Bronchial epithelial cell (primary cell): ENCODE data around the gene DCDC2B. TPM values are rescaled to one million over a fixed set of nuclear protein-coding genes. Genes with fewer than 3 reads are reported as not detected.

Experiments used
- DNase-seq: peaks from one replicate; pipeline ENCODE4 v3.0.0-alpha.2; 2010; ENCODE audit warnings: low read depth
- FAIRE-seq: peaks from 2 replicates; lab custom pipeline; 2011; peaks lifted over from hg19 to GRCh38; lab: Jason Lieb, UNC
- H3K27me3 ChIP-seq: 2 replicates; pipeline ENCODE4 v1.5.1; 2011; ENCODE audit warnings: low read length; ENCODE audit not compliant: control insufficient read depth, insufficient read depth
- H3K36me3 ChIP-seq: 2 replicates; pipeline ENCODE4 v1.5.1; 2011; ENCODE audit warnings: low read length; ENCODE audit not compliant: control insufficient read depth, insufficient read depth
- H3K4me3 ChIP-seq: 2 replicates; pipeline ENCODE4 v1.5.1; 2011; ENCODE audit warnings: mild to moderate bottlenecking, low read depth, low read length, control low read depth
- total RNA-seq: library from RNA; depleted of rRNA; stranded (reverse); fragments of >200 nt; gene quantifications from 2 replicates; pipeline ENCODE4 v1.2.1, GENCODE V29; 2014
- TF ChIP-seq, protein P1 (sequence below): IDR thresholded peaks from 2 replicates; pipeline ENCODE4 v1.5.1; 2011; ENCODE audit warnings: mild to moderate bottlenecking, moderate library complexity, low read length, control low read depth, inconsistent platforms; ENCODE audit not compliant: insufficient read depth, severe bottlenecking

Gene DCDC2B
- total RNA-seq, 1 donor from 2014 or later: not detected

- peaks cover 52% of the 10 kb centered on the region for H3K36me3 ChIP-seq
- H3K4me3 ChIP-seq: no peak overlapping the region
- H3K27me3 ChIP-seq: no peaks in the 10 kb centered on the region
- FAIRE-seq (no peak), DNase-seq (no peak)
- TF ChIP-seq, protein P1, sequence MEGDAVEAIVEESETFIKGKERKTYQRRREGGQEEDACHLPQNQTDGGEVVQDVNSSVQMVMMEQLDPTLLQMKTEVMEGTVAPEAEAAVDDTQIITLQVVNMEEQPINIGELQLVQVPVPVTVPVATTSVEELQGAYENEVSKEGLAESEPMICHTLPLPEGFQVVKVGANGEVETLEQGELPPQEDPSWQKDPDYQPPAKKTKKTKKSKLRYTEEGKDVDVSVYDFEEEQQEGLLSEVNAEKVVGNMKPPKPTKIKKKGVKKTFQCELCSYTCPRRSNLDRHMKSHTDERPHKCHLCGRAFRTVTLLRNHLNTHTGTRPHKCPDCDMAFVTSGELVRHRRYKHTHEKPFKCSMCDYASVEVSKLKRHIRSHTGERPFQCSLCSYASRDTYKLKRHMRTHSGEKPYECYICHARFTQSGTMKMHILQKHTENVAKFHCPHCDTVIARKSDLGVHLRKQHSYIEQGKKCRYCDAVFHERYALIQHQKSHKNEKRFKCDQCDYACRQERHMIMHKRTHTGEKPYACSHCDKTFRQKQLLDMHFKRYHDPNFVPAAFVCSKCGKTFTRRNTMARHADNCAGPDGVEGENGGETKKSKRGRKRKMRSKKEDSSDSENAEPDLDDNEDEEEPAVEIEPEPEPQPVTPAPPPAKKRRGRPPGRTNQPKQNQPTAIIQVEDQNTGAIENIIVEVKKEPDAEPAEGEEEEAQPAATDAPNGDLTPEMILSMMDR: no peak
These were observed 16.5 kb upstream of the DCDC2B start for GRCh38 chr1:32192220-32192948.

DNA sequence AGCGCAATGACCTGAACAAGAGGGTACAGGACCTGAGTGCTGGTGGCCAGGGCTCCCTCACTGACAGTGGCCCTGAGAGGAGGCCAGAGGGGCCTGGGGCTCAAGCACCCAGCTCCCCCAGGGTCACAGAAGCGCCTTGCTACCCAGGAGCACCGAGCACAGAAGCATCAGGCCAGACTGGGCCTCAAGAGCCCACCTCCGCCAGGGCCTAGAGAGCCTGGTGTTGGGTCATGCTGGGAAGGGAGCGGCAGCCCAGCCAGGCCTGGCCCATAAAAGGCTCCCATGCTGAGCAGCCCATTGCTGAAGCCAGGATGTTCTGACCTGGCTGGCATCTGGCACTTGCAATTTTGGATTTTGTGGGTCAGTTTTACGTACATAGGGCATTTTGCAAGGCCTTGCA is 13.9 kb upstream of the DCDC2B start:
- no peak for FAIRE-seq
- peaks cover 37% of the 10 kb centered on the region for H3K36me3 ChIP-seq
- H3K4me3 ChIP-seq: no peak overlapping the region
- DNase-seq: no peak
- TF ChIP-seq, protein P1: no peak
- no peaks in the 10 kb centered on the region for H3K27me3 ChIP-seq

GRCh38 chr1:32195531-32195930 is 13.4 kb upstream of the DCDC2B start:
- TF ChIP-seq, protein P1: no peak
- no peaks in the 10 kb centered on the region for H3K27me3 ChIP-seq
- no peak for FAIRE-seq
- DNase-seq: no peak
- H3K4me3 ChIP-seq: no peak overlapping the region
- peaks cover 33% of the 10 kb centered on the region for H3K36me3 ChIP-seq

DNA sequence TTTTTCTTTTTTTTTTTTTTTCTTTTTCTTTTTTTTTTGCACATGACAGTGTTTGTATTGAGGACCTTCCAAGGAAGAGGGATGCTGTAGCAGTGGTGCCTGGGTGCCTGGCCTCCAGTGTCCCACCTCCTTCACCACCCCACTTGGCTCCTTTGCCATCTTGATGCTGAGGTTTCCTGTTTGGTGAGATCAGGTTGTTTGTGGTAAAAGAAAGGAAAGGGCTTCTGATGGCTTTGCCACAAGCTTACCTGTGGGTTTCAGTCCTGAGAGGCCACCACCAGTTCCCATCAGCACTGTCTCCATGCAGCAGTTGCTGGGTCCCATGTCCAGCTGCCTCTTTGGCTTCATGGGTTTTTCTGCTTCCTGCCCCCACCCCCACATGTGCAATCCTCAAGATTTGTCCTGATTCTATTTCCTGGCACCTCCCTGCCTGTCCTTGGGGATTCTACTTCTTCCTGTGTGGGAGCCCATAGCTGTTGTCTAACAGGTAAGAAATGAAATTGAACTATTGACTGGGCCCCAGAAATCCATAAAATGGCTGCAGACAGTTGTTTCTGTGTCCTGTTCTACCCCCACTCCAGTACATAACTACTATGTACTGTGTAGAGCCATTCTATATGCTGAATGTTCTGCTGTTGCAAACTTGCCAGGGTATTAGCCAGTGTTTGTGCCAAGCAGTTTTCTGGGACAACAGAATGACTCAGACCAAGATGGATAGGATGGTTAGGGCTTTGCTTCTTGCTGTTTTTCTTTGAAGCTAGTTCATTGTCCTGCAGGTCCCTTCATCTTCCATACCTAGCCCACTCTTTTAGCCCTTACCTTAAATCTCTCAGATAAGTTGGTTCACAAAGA is 12.7 kb upstream of the DCDC2B start:
- no peaks in the 10 kb centered on the region for H3K27me3 ChIP-seq

GRCh38 chr1:32197074-32197473 is 11.8 kb upstream of the DCDC2B start:
- Histone ChIP-seq H3K4me3 (no peak overlapping the region), H3K27me3 (no peaks in the 10 kb centered on the region), H3K36me3 (peaks cover 30% of the 10 kb centered on the region)
- TF ChIP-seq, protein P1: no peak
- no peak for DNase-seq
- peak; percentile 32 for FAIRE-seq

More for the DNA sequence above, 12.7 kb upstream of the DCDC2B start:
- DNase-seq (no peak), FAIRE-seq (no peak)
- Histone ChIP-seq H3K4me3 (no peak overlapping the region), H3K36me3 (peaks cover 33% of the 10 kb centered on the region)
- TF ChIP-seq, protein P1: no peak
